ENCODE data around the gene APAF1.

GRCh38 chr12:98701166-98701565, 56.1 kb downstream of the APAF1 start:
- TF ChIP-seq CTCF (conservative IDR thresholded peaks at IDR 0.05; ENCODE audit: low read depth, low read length) (no peak), EZH2 (IDR thresholded peaks at IDR 0.05; ENCODE audit: low read length, unreplicated experiment) (no peak)
